SHP77 treated with DMSO at 0.1 percent for 48 hours (cell line): Measurements from ENCODE around the gene DGKQ.
"Not testable (repeated sequence)": the region's sequence is repeated elsewhere in the genome, so short reads cannot be mapped to it uniquely, and the experiment has no call there.

Experiments used
- DNase-seq: peaks from one replicate; lab custom pipeline; 2025; lab: John Stamatoyannopoulos, UW

Gene DGKQ

DNA sequence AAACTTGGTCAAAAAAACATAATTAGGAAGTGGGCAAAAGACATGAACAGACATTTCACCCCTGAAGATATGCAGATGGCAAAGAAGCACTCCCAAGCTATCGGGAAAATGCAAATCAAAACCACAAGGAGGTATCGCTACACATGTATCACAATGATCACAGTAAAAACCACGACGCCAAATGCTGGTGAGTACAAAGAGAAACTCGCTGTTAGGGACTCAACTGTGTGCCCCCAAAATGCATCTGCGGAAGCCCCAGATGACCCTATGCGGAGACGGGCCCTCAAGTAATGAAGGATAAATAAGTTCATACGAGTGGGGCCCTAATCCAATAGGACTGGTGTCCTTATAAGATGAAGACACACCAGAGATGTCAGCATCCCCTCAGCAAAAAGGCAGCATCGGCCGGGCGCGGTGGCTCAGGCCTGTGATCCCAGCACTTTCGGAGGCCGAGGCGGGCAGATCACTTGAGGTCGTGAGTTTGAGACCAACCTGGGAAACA lies 51.5 kb downstream of the DGKQ start:
- no peak for DNase-seq

DNA sequence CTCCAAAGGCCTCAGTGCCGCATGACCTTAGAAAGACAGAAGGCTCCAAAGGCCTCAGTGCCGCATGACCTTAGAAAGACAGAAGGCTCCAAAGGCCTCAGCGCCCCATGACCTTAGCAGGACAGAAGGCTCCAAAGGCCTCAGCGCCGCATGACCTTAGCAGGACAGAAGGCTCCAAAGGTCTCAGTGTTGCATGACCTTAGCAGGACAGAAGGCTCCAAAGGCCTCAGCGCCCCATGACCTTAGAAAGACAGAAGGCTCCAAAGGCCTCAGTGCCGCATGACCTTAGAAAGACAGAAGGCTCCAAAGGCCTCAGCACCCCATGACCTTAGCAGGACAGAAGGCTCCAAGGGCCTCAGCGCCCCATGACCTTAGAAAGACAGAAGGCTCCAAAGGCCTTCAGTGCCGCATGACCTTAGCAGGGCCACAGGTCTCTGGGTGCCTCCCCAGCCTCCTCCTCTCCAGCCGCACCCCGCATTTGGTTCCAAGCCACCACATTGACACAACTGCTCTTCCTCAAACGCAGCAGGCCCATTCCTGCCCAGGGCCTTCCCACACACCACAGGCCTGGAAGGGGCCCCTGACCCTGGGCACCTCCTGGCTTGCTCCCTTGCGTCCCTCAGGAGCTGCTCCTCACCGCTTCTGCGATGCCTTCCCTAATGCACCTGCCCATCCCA lies 54.2 kb downstream of the DGKQ start:
- not testable (repeated sequence) for DNase-seq

DNA sequence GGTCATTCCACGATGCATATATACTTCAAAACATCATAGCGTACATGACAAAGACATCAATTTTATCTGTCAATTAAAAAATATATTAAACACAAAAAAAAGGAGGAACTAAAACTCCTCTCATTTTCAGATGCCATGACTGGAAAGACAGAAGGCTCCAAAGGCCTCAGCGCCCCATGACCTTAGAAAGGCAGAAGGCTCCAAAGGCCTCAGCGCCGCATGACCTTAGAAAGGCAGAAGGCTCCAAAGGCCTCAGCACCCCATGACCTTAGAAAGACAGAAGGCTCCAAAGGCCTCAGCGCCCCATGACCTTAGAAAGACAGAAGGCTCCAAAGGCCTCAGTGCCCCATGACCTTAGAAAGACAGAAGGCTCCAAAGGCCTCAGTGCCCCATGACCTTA lies 54.8 kb downstream of the DGKQ start:
- not testable (repeated sequence) for DNase-seq

DNA sequence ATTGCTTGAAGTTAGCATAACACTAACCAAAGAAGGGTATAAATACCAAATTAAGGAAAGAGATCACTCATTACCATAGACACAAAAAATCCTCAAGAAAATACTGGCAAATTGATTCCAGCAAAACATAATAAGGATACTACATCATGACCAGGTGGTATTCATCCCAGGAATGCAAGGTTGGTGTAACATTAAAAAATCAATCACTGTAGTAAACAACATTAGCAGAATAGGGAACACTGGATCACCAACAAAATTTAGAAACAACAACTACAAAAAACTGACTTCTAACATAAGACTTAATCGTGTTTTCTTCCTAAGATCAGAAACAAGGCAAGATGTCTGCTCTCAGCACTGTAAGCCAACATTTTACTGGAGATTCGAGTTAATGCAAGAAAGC lies 55.4 kb downstream of the DGKQ start:
- DNase-seq = no peak

DNA sequence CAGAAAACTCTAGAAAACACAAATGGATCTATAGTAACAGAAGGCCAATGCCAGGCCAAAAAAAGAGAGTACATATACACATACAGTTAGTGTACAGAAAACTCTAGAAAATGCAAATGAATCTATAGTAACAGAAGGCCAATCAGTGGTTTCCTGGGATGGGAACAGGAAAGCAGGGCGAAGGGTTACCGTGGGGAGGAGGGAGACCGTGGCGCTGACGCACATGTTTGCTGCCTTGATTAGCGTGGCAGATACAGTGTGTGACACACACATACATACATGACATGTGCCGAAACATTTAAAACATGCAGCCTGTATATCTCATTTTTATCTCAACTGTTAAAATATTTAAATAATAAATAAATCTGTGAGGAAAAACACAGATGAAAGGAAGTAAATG lies 55.9 kb downstream of the DGKQ start:
- no peak for DNase-seq

DNA sequence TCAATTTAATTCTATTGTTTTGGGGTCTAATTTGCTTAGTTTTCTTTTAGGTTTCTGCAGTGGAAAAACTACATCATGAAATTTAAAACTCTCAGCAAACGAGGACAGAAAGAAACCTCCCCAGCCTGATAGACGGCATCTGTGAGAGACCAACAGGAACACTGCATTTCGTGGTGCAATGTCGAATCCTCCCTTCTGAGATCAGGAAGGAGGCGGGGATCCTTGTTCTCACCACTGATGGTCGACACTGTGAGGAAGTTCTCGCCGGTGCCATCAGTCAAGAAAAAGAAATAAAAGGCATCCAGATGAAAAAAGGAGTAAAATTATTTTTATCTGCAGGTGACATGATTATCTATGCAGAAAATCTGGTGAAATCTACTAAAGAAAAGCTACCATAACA lies 57.8 kb downstream of the DGKQ start:
- no peak for DNase-seq

DNA sequence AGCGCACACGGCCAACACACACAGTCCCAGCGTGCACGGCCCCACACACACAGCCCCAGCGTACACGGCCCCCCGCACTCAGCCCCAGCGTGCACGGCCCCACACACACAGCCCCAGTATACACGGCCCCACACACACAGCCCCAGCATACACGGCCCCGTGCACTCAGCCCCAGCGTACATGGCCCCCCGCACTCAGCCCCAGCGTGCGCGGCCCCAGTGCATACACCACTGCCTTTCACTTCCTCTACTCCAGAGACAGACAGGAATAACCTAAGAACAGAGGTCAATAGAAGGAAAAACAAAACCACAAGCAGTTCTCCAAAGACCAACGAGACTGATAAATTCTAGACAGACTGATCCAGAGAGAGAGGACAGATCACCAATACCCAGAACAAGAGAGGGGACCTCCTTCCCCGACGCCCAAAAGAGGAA lies 58.3 kb downstream of the DGKQ start:
- no peak for DNase-seq

DNA sequence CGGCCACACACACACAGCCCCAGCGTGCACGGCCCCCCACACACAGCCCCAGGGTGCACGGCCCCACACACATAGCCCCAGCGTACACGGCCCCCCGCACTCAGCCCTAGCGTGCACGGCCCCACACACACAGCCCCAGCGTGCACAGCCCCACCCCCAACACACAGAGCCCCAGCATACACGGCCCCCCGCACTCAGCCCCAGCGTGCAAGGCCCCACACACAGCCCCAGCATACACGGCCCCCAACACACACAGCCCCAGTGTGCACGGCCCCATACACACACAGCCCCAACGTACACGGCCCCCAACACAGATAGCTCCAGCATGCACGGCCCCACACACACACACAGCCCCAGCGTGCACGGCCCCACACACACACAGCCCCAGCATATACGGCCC lies 58.8 kb downstream of the DGKQ start:
- no peak for DNase-seq

DNA sequence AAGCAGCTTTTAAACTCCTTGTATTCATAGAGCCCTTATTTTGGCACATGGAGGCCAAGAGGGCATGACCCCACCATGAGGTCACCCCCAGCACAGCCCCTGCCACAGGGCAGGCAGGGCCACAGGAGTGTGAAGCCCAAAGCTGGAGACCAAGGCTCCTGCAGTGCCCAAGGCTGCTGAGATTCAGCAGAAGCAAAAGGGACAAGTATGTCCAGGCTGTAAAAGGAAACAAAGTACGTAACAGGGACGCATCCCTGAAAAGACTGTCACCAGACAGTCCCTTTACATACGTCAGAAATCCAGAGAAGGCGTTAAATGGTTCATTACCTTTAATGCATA lies 60.1 kb downstream of the DGKQ start:
- DNase-seq = no peak

DNA sequence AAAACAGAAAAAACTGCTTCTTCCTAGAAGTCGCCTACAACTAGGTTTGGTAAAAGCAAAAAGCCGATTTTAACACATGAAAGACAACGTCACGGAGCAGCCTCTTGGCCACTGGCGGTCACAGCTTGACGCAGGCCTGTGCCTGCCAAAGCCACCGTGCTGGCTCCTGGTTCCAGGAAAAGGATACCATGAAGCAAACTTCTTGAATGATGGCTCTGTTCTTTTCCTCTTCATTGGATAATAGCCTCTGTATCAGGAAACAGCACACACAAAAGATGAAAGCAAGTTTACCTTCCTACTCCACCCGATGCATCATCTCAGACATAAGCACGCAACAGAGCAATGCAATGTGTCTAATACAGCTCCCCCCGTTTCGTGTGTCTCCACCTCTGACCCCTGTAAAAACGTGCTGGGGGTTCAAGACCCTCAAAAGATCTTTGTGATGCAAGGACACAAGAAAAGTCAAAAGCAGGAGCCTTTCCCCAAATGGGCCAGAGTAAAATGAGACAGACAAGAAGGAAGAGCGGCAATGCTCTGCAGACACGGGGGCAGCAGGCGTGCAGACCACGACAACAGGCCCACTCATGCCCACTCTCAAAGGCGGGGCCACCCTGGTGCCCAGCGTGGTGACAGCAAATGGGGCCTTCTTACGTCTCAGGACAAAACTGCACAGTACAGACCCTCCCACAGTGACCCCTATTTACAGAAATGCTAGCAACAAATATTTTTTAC lies 60.7 kb downstream of the DGKQ start:
- no peak for DNase-seq

DNA sequence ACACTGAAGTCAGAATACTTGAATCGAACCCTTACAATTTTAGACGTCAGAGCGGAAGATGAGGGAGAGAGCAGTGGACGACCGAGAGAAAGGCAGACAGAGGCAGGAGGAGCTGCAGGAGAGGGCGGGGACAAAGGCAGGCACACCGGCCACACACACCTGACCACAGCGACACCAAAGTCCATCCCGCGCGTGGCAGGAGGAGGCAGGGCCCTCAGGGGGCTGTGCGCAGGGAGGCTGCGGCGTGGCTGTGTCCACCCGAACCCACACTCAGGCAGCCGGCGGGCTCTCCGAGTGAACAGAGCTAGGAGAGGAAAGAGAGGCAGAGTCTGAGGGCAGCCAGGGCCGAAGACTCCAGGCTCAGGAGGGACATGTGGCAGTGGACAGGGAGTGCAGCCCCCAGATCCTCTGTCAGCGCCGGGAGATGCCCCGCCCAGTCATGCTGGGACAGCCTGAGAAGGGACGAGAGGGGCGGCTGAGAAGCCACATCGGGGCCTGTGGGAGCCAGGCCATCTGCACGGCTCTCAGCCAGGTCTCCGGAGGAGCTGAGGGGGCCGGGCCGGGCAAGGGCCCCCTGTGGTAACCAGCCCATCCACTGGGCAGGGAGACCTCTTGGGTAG lies 61.4 kb downstream of the DGKQ start:
- DNase-seq = no peak

DNA sequence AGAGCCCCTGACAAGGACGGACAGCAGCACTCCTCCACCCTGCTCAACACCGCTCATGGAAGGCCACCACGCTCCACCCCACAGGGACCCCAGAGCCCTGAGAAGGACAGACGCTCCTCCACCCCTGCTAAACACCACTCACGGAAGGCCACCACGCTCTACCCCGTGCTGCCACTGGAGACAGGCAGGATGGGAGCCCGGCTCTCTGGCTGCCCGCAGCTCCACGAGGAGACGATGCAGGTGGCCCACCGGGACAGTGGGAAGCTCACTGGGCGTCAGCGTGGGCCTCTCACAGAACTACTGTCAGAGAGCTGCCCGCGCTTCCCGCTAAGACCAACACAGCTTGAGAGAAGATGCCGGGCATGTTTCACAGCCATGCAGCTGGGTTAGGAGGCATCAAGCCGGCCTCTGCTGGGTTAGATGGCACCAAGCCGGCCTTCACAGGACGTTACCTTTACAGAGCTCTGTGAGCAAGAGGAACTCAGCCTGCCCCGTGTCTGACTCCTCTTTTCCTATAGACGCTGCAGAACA lies 62.1 kb downstream of the DGKQ start:
- DNase-seq = no peak

DNA sequence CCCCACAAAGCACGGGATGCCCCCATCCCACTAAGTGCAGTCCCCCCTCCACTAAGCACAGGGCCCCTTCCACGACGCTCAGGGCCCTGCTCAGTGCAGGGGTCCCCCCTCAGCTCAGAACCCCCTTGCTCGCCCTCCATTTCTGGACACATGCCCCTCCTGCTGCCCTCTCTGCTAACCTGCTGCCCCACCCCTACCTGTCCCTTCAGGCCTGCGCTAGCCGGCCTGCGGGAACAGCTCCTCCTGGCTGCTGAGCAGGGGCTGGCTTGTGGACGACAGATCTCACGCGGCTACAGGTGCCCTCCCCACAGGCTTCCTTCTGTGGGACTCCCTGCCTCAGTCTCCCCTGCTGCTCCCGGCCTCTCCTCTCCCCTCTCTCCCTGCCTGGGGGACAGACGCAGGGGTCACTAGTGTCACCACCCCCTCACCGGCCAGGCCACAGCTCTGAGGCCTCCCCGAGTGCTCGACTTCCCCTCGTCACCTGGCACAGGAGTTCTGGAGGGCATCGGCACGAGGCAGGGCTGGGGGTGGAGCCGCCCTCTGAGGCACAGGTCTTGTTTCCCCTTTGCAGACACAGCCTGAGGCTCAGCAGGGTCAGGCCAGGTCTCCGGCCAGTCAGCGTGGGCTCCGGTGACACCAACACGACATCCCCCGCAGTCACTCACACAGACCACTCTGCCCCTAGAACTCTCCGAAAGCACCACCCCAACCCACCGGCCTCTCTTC lies 62.8 kb downstream of the DGKQ start:
- DNase-seq = no peak

DNA sequence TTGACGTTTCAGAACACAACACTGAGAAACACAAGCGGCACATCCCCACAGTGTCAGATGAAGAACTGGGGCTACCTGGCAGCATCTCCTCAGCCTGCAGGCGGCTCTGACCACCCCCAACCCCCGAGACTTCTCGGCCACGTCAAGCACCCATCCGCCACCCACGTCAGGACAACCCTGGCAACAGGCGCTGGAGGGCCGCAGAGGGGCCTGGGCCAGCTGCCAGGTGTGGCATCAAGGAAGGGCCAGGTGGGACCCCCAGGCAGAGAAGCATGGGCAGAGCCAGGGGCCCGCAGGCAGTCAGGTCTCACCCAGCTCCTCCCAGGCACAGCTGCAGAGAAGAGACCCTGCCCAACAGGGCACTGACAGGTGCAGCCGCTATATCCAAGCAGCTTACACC lies 63.5 kb downstream of the DGKQ start:
- no peak for DNase-seq

DNA sequence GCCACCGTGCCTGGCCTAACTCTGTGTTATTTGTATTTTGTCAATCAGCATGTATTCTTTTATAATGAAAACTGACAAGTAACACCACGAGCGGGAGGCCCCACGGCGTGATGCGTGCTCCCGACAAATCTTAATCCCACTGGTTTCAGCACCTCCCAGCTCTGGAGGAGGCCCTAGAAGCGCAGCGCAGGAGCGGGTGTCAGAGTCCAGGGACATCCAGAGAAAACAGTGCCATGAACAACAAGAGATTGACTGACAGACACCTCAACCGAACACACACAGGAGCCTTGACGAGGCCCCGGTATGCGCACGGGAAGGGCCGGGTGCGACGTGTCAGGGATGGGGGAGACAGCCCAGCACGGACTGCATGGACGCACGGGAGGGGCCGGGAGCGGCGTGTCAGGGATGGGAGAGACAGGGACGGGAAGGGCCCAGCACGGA lies 64.2 kb downstream of the DGKQ start:
- no peak for DNase-seq
